SK-N-SH (cell line): ENCODE measurements around the gene YAF2. TPM values are rescaled to one million over a fixed set of nuclear protein-coding genes. Genes with fewer than 3 reads are reported as not detected.

ENCODE experiments used
- CTCF ChIA-PET: fragments of 300-600, 350-600 bp; formaldehyde crosslinking; extraction: SDS; loops from one replicate; lab custom pipeline; 2021; lab: Yijun Ruan, JAX
- POLR2A ChIA-PET: fragments of 350-600 bp; sonication (Branson Sonifier 250); formaldehyde crosslinking; extraction: SDS; loops from one replicate; lab custom pipeline; 2020; ENCODE audit warnings: antibody characterized with exemption, inconsistent platforms; lab: Yijun Ruan, JAX
- DNase-seq: peaks from one replicate; pipeline ENCODE4 v3.0.0; 2012
- H2AFZ ChIP-seq: fragments of 200-600 bp; sonication (generic); 2 replicates; pipeline ENCODE4 v1.8.1; 2016; ENCODE audit warnings: antibody characterized with exemption, mild to moderate bottlenecking, low read depth
- H3F3A ChIP-seq: fragments of 200-600 bp; sonication (generic); replicated peaks from 2 replicates; pipeline ENCODE3; 2016; ENCODE audit warnings: antibody characterized with exemption, mild to moderate bottlenecking; ENCODE audit not compliant: insufficient read depth
- H3K27ac ChIP-seq, 2 experiments: fragments of 200-500 bp in 1 of 2; fragments of 200-600 bp in 1 of 2; sonication (Bioruptor generic) in 1 of 2; sonication (generic), shearing (Covaris generic) in 1 of 2; 2 replicates each; pipeline versions ENCODE4 v1.5.1 to v1.6.1; 2014 to 2016; ENCODE audit warnings: low read depth in 2 of 2, inconsistent platforms in 1 of 2, low read length in 1 of 2, mild to moderate bottlenecking in 1 of 2, mixed read lengths in 1 of 2
- H3K27me3 ChIP-seq: fragments of 200-600 bp; sonication (generic), shearing (Covaris generic); 2 replicates; pipeline ENCODE4 v1.6.1; 2016; ENCODE audit warnings: mixed run types; ENCODE audit not compliant: insufficient read depth
- H3K36me3 ChIP-seq, 2 experiments: fragments of 200-500 bp in 1 of 2; fragments of 200-600 bp in 1 of 2; sonication (Bioruptor generic) in 1 of 2; sonication (generic) in 1 of 2; replicated peaks in 1 of 2; 2 replicates each; pipeline versions ENCODE3 to v1.5.1; 2014 to 2016; ENCODE audit warnings: low read length in 1 of 2, mild to moderate bottlenecking in 1 of 2; ENCODE audit not compliant: insufficient read depth in 2 of 2, control insufficient read depth in 1 of 2
- H3K4me1 ChIP-seq, 2 experiments: fragments of 200-500 bp in 1 of 2; fragments of 200-600 bp in 1 of 2; sonication (Bioruptor generic) in 1 of 2; sonication (generic), shearing (Covaris generic) in 1 of 2; 2 replicates each; pipeline versions ENCODE4 v1.5.1 to v1.6.1; 2014 to 2016; ENCODE audit warnings: low read depth in 1 of 2, low read length in 1 of 2, mixed run types in 1 of 2; ENCODE audit not compliant: insufficient read depth in 2 of 2, control insufficient read depth in 1 of 2
- H3K4me2 ChIP-seq: fragments of 200-600 bp; sonication (generic), shearing (Covaris generic); 2 replicates; pipeline ENCODE4 v1.6.1; 2017; ENCODE audit warnings: mixed run types
- H3K4me3 ChIP-seq, 2 experiments: fragments of 200-500 bp in 1 of 2; fragments of 200-600 bp in 1 of 2; sonication (Bioruptor generic) in 1 of 2; sonication (generic), shearing (Covaris generic) in 1 of 2; 2 replicates each; pipeline versions ENCODE4 v1.5.1 to v1.8.1; 2014 to 2016; ENCODE audit warnings: low read depth in 2 of 2, inconsistent platforms in 1 of 2, low read length in 1 of 2, mild to moderate bottlenecking in 1 of 2, mixed read lengths in 1 of 2, moderate library complexity in 1 of 2
- H3K79me2 ChIP-seq: fragments of 200-600 bp; sonication (generic); 2 replicates; pipeline ENCODE4 v1.8.1; 2017; ENCODE audit warnings: mild to moderate bottlenecking; ENCODE audit not compliant: insufficient read depth
- H3K9ac ChIP-seq: fragments of 200-600 bp; sonication (generic); 2 replicates; pipeline ENCODE4 v1.6.1; 2017; ENCODE audit warnings: mixed run types
- H3K9me2 ChIP-seq: fragments of 200-600 bp; sonication (generic); 2 replicates; pipeline ENCODE4 v1.6.1; 2017; ENCODE audit warnings: mixed run types
- H3K9me3 ChIP-seq: fragments of 200-600 bp; sonication (generic); 2 replicates; pipeline ENCODE4 v1.6.1; 2017; ENCODE audit warnings: mixed run types, mild to moderate bottlenecking, moderate library complexity
- H4K20me1 ChIP-seq: fragments of 200-600 bp; sonication (generic); 2 replicates; pipeline ENCODE4 v1.6.1; 2017; ENCODE audit warnings: mild to moderate bottlenecking, mixed run types; ENCODE audit not compliant: insufficient read depth
- ELF1 ChIP-seq: IDR thresholded peaks from 2 replicates; pipeline ENCODE4 v1.4.0; 2012
- GABPA ChIP-seq: IDR thresholded peaks from 2 replicates; pipeline ENCODE4 v1.4.0; 2012; ENCODE audit warnings: low read depth, mild to moderate bottlenecking
- GATA2 ChIP-seq: sonication (generic); formaldehyde crosslinking; IDR thresholded peaks from 2 replicates; pipeline ENCODE4 v1.5.0; 2020; ENCODE audit warnings: mild to moderate bottlenecking, missing genetic modification reagents
- MEF2A ChIP-seq: IDR thresholded peaks from 2 replicates; pipeline ENCODE4 v1.4.0; 2012; ENCODE audit warnings: low read depth, borderline replicate concordance
- PBX3 ChIP-seq: IDR thresholded peaks from 2 replicates; pipeline ENCODE4; 2012
- REST ChIP-seq: IDR thresholded peaks from 2 replicates; pipeline ENCODE4 v1.6.1; 2012; ENCODE audit warnings: mild to moderate bottlenecking, low read depth, low read length, moderate library complexity
- RFX5 ChIP-seq: IDR thresholded peaks from 2 replicates; pipeline ENCODE4 v1.6.1; 2012; ENCODE audit warnings: mild to moderate bottlenecking, improper control_type of control experiment, low read length
- SMC3 ChIP-seq: IDR thresholded peaks from 2 replicates; pipeline ENCODE4 v1.6.1; 2012; ENCODE audit warnings: low read depth, low read length, improper control_type of control experiment
- WGBS: methylation state at CpG from one replicate; pipeline ENCODE4 v1.1.6; 2017; ENCODE audit warnings: low lambda C conversion rate; 5-methylcytosine and 5-hydroxymethylcytosine counted together
- polyA plus RNA-seq, 3 experiments: library from polyadenylated mRNA; depleted of rRNA; stranded (reverse); fragments of >200 nt; gene quantifications; 2 replicates each; pipeline ENCODE4 v1.2.3, GENCODE V29; 2012
- TF ChIP-seq, protein P1 (sequence below): fragments of 150-350 bp; IDR thresholded peaks from 2 replicates; pipeline ENCODE4 v1.6.1; 2016; ENCODE audit warnings: mild to moderate bottlenecking, low read depth, low read length
- TF ChIP-seq, protein P2 (sequence below): fragments of 200-600 bp; sonication (generic); IDR thresholded peaks from 2 replicates; pipeline ENCODE4 v1.6.1; 2017; ENCODE audit warnings: antibody characterized with exemption, mild to moderate bottlenecking, moderate library complexity

Gene YAF2
- polyA plus RNA-seq, 1 of the 3 experiments (the other 2 are of a cell fraction): 5.3 TPM

GRCh38 chr12:42282294-42282693 lies 44.2 kb upstream of the YAF2 start:
- Histone ChIP-seq H3K27ac (no peak overlapping the region), H3K79me2 (no peaks in the 10 kb centered on the region), H3K27me3 (no peaks in the 10 kb centered on the region), H3K36me3 (no peaks in the 10 kb centered on the region), H3K4me3 (no peak overlapping the region), H3F3A (peaks cover 5% of the 10 kb centered on the region), H3K4me1 (peaks cover 0 to 3% of the 10 kb centered on the region in 2 experiments; a peak in 1 of 4 replicates), H4K20me1 (no peaks in the 10 kb centered on the region), H3K9me3 (no peaks in the 10 kb centered on the region), H2AFZ (no peak overlapping the region), H3K9ac (no peak overlapping the region), H3K4me2 (no peak overlapping the region), H3K9me2 (no peaks in the 10 kb centered on the region)
- ChIA-PET POLR2A (no interaction called here), CTCF (interaction anchor here (0.9 kb wide), 1 partner anchor 14 kb away, joined by 3 read pairs; no protein-coding TSS in a partner anchor)
- DNase-seq: no peak
- TF ChIP-seq GABPA (no peak), PBX3 (no peak), GATA2 (CRISPR knock-in tag) (no peak)
- TF ChIP-seq, protein P1, sequence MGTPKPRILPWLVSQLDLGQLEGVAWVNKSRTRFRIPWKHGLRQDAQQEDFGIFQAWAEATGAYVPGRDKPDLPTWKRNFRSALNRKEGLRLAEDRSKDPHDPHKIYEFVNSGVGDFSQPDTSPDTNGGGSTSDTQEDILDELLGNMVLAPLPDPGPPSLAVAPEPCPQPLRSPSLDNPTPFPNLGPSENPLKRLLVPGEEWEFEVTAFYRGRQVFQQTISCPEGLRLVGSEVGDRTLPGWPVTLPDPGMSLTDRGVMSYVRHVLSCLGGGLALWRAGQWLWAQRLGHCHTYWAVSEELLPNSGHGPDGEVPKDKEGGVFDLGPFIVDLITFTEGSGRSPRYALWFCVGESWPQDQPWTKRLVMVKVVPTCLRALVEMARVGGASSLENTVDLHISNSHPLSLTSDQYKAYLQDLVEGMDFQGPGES: no peak
- TF ChIP-seq, protein P2, sequence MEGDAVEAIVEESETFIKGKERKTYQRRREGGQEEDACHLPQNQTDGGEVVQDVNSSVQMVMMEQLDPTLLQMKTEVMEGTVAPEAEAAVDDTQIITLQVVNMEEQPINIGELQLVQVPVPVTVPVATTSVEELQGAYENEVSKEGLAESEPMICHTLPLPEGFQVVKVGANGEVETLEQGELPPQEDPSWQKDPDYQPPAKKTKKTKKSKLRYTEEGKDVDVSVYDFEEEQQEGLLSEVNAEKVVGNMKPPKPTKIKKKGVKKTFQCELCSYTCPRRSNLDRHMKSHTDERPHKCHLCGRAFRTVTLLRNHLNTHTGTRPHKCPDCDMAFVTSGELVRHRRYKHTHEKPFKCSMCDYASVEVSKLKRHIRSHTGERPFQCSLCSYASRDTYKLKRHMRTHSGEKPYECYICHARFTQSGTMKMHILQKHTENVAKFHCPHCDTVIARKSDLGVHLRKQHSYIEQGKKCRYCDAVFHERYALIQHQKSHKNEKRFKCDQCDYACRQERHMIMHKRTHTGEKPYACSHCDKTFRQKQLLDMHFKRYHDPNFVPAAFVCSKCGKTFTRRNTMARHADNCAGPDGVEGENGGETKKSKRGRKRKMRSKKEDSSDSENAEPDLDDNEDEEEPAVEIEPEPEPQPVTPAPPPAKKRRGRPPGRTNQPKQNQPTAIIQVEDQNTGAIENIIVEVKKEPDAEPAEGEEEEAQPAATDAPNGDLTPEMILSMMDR: no peak
- WGBS: 96% methylated on average over 2 of the region's 2 CpGs

DNA sequence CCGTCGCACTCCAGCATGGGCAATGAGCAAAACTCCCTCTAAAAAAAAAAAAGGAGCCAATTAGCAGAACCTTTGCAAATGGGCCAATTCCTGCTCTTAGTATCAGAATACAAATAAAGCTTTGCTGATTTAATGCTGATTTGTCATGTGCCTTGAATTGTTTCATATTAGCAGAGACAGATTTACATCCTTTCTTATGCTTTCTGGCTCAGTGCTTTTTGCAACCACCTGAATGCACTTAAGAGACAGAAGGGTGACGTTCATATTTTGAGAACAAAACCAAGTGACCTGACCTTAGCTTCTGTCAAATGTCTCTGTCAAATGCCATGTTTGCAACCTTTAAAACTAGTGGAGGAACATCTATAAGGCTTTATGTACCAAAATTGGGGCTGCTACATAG lies 43.8 kb upstream of the YAF2 start:
- no peaks in the 10 kb centered on the region for H4K20me1 ChIP-seq
- TF ChIP-seq RFX5 (no peak), REST (no peak), MEF2A (no peak), ELF1 (no peak), SMC3 (no peak)
- TF ChIP-seq, protein P2: no peak
- H3K4me2 ChIP-seq: no peak overlapping the region
- no peaks in the 10 kb centered on the region for H3K79me2 ChIP-seq
- POLR2A ChIA-PET: no interaction called here
- H3K27me3 ChIP-seq: no peaks in the 10 kb centered on the region
- H3F3A ChIP-seq: peaks cover 5% of the 10 kb centered on the region
- CTCF ChIA-PET: interaction anchor here (0.6 to 1.3 kb wide), 3 partner anchors 14 to 1018 kb away, joined by 3 read pairs; no protein-coding TSS in a partner anchor
- H3K9me2 ChIP-seq: no peaks in the 10 kb centered on the region
- DNase-seq: no peak
- peaks cover 0 to 3% of the 10 kb centered on the region in 2 experiments; a peak in 1 of 4 replicates for H3K4me1 ChIP-seq
- no peaks in the 10 kb centered on the region for H3K9me3 ChIP-seq
- H2AFZ ChIP-seq: no peak overlapping the region
- H3K9ac ChIP-seq: no peak overlapping the region
- no peak overlapping the region for H3K27ac ChIP-seq
- WGBS: 81% methylated on average over 3 of the region's 3 CpGs
- H3K36me3 ChIP-seq: no peaks in the 10 kb centered on the region
- H3K4me3 ChIP-seq: no peak overlapping the region
